CD14-positive monocyte (primary cell): ENCODE results near the gene CD63. TPM values are rescaled to one million over a fixed set of nuclear protein-coding genes. Genes with fewer than 3 reads are reported as not detected.

Experiments
- DNase-seq, 3 donors: peaks; one replicate each; pipeline ENCODE4 v3.0.0-alpha.2; 2011 to 2022
- H2AFZ ChIP-seq: 2 replicates; pipeline ENCODE4 v1.6.0; 2012; ENCODE audit warnings: mild to moderate bottlenecking, low read depth, low read length, inconsistent platforms; ENCODE audit not compliant: insufficient read depth, poor library complexity, severe bottlenecking
- H3K27ac ChIP-seq, 2 donors: 1 replicate in 1 of 2; 2 replicates in 1 of 2; pipeline ENCODE4 v1.5.1; 2012 to 2013; ENCODE audit warnings: low read length in 2 of 2, control low read depth in 1 of 2, inconsistent platforms in 1 of 2, low read depth in 1 of 2, mild to moderate bottlenecking in 1 of 2
- H3K27me3 ChIP-seq, 2 donors: one replicate each; pipeline versions ENCODE4 v1.6.0 to v1.6.1; 2011 to 2013; ENCODE audit warnings: low read length in 2 of 2; ENCODE audit not compliant: control insufficient read depth in 2 of 2, insufficient read depth in 2 of 2
- H3K36me3 ChIP-seq, 2 donors: replicated peaks in 1 of 2; 1 replicate in 1 of 2; 2 replicates in 1 of 2; pipeline versions ENCODE4 v1.5.1 to v1.6.1; 2012 to 2013; ENCODE audit warnings: low read length in 2 of 2, control low read depth in 1 of 2, inconsistent platforms in 1 of 2, mild to moderate bottlenecking in 1 of 2; ENCODE audit not compliant: insufficient read depth in 2 of 2, control insufficient read depth in 1 of 2
- H3K4me1 ChIP-seq, 2 donors: 1 replicate in 1 of 2; 2 replicates in 1 of 2; pipeline versions ENCODE4 v1.5.1 to v1.6.1; 2012 to 2013; ENCODE audit warnings: low read length in 2 of 2, control low read depth in 1 of 2, inconsistent platforms in 1 of 2, mild to moderate bottlenecking in 1 of 2, moderate library complexity in 1 of 2; ENCODE audit not compliant: insufficient read depth in 2 of 2, control insufficient read depth in 1 of 2
- H3K4me2 ChIP-seq: replicated peaks from 2 replicates; pipeline ENCODE3; 2012; ENCODE audit warnings: low read length, moderate library complexity, mild to moderate bottlenecking; ENCODE audit not compliant: poor library complexity, severe bottlenecking; ENCODE audit errors: extremely low read depth
- H3K4me3 ChIP-seq, 3 experiments: fragments of 200-600 bp in 1 of 3; sonication (generic) in 1 of 3; replicated peaks in 1 of 3; 1 replicate in 2 of 3; 2 replicates in 1 of 3; pipeline ENCODE4 v1.5.1; 2011 to 2013; ENCODE audit warnings: low read length in 3 of 3, mild to moderate bottlenecking in 3 of 3, control low read depth in 2 of 3, low read depth in 2 of 3, inconsistent platforms in 1 of 3, moderate library complexity in 1 of 3
- H3K79me2 ChIP-seq: 2 replicates; pipeline ENCODE4 v1.6.0; 2012; ENCODE audit warnings: mild to moderate bottlenecking, control low read depth, inconsistent platforms, low read length, moderate library complexity; ENCODE audit not compliant: insufficient read depth
- H3K9ac ChIP-seq: 2 replicates; pipeline ENCODE4 v1.6.0; 2017; ENCODE audit warnings: low read length, mild to moderate bottlenecking; ENCODE audit not compliant: insufficient read depth, poor library complexity, severe bottlenecking
- H3K9me3 ChIP-seq, 2 donors: replicated peaks in 1 of 2; 1 replicate in 1 of 2; 2 replicates in 1 of 2; pipeline versions ENCODE4 v1.5.1 to v1.6.1; 2012 to 2013; ENCODE audit warnings: low read length in 2 of 2, control low read depth in 1 of 2; ENCODE audit not compliant: control insufficient read depth in 1 of 2, insufficient read depth in 1 of 2
- H4K20me1 ChIP-seq: 2 replicates; pipeline ENCODE4 v1.6.0; 2012; ENCODE audit warnings: mild to moderate bottlenecking, low read length, control low read depth, moderate library complexity; ENCODE audit not compliant: insufficient read depth
- H3K27ac Mint-ChIP-seq, 7 donors: one replicate each; pipeline ENCODE4 v1.8.0; 2020; ENCODE audit warnings: mild to moderate bottlenecking in 7 of 7, mixed read lengths in 7 of 7, moderate library complexity in 6 of 7, inconsistent platforms in 2 of 7
- H3K27me3 Mint-ChIP-seq, 3 donors: one replicate each; pipeline ENCODE4 v1.8.0; 2021 to 2022; ENCODE audit warnings: low read depth in 3 of 3, mild to moderate bottlenecking in 3 of 3, mixed read lengths in 3 of 3, moderate library complexity in 3 of 3, inconsistent platforms in 1 of 3
- H3K36me3 Mint-ChIP-seq, 2 donors: one replicate each; pipeline ENCODE4 v1.8.0; 2020; ENCODE audit warnings: mixed read lengths in 2 of 2, inconsistent platforms in 1 of 2, mild to moderate bottlenecking in 1 of 2
- H3K4me1 Mint-ChIP-seq: one replicate; pipeline ENCODE4 v1.8.0; 2020; ENCODE audit warnings: mild to moderate bottlenecking, mixed read lengths
- H3K4me3 Mint-ChIP-seq, 2 donors: one replicate each; pipeline ENCODE4 v1.8.0; 2020; ENCODE audit warnings: mild to moderate bottlenecking in 2 of 2, mixed read lengths in 2 of 2, moderate library complexity in 1 of 2
- H3K9me3 Mint-ChIP-seq, 7 donors: one replicate each; pipeline ENCODE4 v1.8.0; 2020 to 2022; ENCODE audit warnings: mixed read lengths in 7 of 7, mild to moderate bottlenecking in 6 of 7, moderate library complexity in 6 of 7, inconsistent platforms in 2 of 7
- WGBS: methylation state at CpG from one replicate; pipeline ENCODE4 v1.1.5; 2013; ENCODE audit warnings: missing lambda C conversion rate; ENCODE audit not compliant: insufficient coverage; 5-methylcytosine and 5-hydroxymethylcytosine counted together
- intact Hi-C, 2 donors: fragments of 100-400 bp; cut with micrococcal nuclease; formaldehyde crosslinking; loops; one replicate each; pipeline versions ENCODE4 v1.15.0 to v1.15.1; 2023
- polyA plus RNA-seq, 3 donors: library from polyadenylated mRNA; depleted of rRNA in 1 of 3; unstranded in 2 of 3; stranded (reverse) in 1 of 3; fragments of 300-500 nt in 2 of 3; fragments of >200 nt in 1 of 3; fragmentation: Illumina TruSeq in 2 of 3; gene quantifications; 1 replicate in 2 of 3; 2 replicates in 1 of 3; pipeline ENCODE4 v1.2.3, GENCODE V29; 2012 to 2021
- TF ChIP-seq, protein P1 (sequence below): fragments of 200-600 bp; IDR thresholded peaks from one replicate; pipeline ENCODE4 v1.8.0; 2022; ENCODE audit warnings: antibody characterized with exemption, mild to moderate bottlenecking

Gene CD63
- polyA plus RNA-seq, 3 donors: 336 to 1,099 (median 988) TPM

DNA sequence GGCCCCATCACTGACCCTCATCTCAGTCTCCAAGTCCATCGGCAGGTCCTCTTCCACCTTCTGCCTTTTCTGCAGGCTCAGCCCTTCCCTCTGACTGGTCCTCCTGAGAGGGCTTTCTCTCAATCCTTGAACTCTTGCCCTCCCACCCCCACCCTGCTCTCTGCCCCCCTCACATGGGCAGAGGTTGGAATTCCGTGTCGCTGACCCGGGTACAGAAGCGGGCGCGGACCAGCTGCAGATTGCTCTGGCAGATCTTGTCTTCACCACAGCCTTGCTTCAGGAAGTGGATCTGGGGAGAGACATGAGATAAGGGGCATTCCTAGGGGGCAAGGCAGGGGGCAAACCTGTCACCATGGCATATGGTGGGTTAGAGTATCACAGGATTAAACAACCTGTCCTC lies 33.5 kb downstream of the CD63 start:
- no peaks in the 10 kb centered on the region for H3K36me3 ChIP-seq
- no peaks in the 10 kb centered on the region for H3K9me3 ChIP-seq
- no peak overlapping the region for H3K4me3 ChIP-seq
- H3K79me2 ChIP-seq: no peaks in the 10 kb centered on the region
- H3K9me3 Mint-ChIP-seq: peaks cover 0 to 3% (median 0%) of the 10 kb centered on the region in 7 donors
- no peaks in the 10 kb centered on the region for H3K27me3 ChIP-seq
- H3K9ac ChIP-seq: no peak overlapping the region
- H3K27me3 Mint-ChIP-seq: peaks cover 5 to 7% (median 7%) of the 10 kb centered on the region in 3 donors
- WGBS: 100% methylated on average over 1 of the region's 7 CpGs
- no peak for DNase-seq
- no peak overlapping the region for H3K27ac ChIP-seq
- no peaks in the 10 kb centered on the region for H3K4me1 ChIP-seq
- no peak overlapping the region for H2AFZ ChIP-seq
- no peak overlapping the region for H3K4me2 ChIP-seq
- peaks cover under 1% of the 10 kb centered on the region for H3K4me1 Mint-ChIP-seq
- no peak overlapping the region for H3K4me3 Mint-ChIP-seq
- intact Hi-C loops: no loop called here
- no peak overlapping the region for H3K27ac Mint-ChIP-seq
- peaks cover 2 to 8% of the 10 kb centered on the region in 2 donors for H3K36me3 Mint-ChIP-seq
- TF ChIP-seq, protein P1, sequence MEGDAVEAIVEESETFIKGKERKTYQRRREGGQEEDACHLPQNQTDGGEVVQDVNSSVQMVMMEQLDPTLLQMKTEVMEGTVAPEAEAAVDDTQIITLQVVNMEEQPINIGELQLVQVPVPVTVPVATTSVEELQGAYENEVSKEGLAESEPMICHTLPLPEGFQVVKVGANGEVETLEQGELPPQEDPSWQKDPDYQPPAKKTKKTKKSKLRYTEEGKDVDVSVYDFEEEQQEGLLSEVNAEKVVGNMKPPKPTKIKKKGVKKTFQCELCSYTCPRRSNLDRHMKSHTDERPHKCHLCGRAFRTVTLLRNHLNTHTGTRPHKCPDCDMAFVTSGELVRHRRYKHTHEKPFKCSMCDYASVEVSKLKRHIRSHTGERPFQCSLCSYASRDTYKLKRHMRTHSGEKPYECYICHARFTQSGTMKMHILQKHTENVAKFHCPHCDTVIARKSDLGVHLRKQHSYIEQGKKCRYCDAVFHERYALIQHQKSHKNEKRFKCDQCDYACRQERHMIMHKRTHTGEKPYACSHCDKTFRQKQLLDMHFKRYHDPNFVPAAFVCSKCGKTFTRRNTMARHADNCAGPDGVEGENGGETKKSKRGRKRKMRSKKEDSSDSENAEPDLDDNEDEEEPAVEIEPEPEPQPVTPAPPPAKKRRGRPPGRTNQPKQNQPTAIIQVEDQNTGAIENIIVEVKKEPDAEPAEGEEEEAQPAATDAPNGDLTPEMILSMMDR: no peak
- no peaks in the 10 kb centered on the region for H4K20me1 ChIP-seq

- H3K4me1 ChIP-seq: no peaks in the 10 kb centered on the region
- TF ChIP-seq, protein P1: no peak
- H4K20me1 ChIP-seq: no peaks in the 10 kb centered on the region
- no peak overlapping the region for H3K4me2 ChIP-seq
- WGBS: 100% methylated on average over 3 of the region's 4 CpGs
- H3K79me2 ChIP-seq: no peaks in the 10 kb centered on the region
- Mint-ChIP-seq H3K9me3 (peaks cover 0 to 2% (median 0%) of the 10 kb centered on the region in 7 donors), H3K36me3 (peaks cover 2 to 8% of the 10 kb centered on the region in 2 donors), H3K4me1 (no peaks in the 10 kb centered on the region), H3K4me3 (no peak overlapping the region), H3K27ac (no peak overlapping the region), H3K27me3 (peaks cover 4 to 5% (median 5%) of the 10 kb centered on the region in 3 donors)
- H3K9ac ChIP-seq: no peak overlapping the region
- H3K27me3 ChIP-seq: no peaks in the 10 kb centered on the region
- no peak for DNase-seq
- intact Hi-C loops: no loop called here
- H3K27ac ChIP-seq: no peak overlapping the region
- H2AFZ ChIP-seq: no peak overlapping the region
- no peaks in the 10 kb centered on the region for H3K36me3 ChIP-seq
- no peaks in the 10 kb centered on the region for H3K9me3 ChIP-seq
- no peak overlapping the region for H3K4me3 ChIP-seq
Measured at GRCh38 chr12:55694651-55695050, 34.2 kb downstream of the CD63 start.
